ENCODE measurements around the gene CCK. TPM values are rescaled to one million over a fixed set of nuclear protein-coding genes. Genes with fewer than 3 reads are reported as not detected.

CCK gene
- 0.98 to 2.0 TPM (median 1.4 TPM) in 5 replicates for total RNA-seq (2022; extraction: Qiagen RNA extraction; ENCODE audit: low read depth)

GRCh38 chr3:42266085-42266484 lies at the start of gene CCK:
Gene CCK, minus strand, starts transcription at chr3:42266185. Its CDS starts 2,555 bp downstream, at chr3:42263630.

Other genes with a start within 250 kb of the CCK start
- 14.7 to 19.2 TPM (median 17.2 TPM) in 5 replicates for gene TRAK1, start 174.8 kb downstream of the CCK start, total RNA-seq (2022; extraction: Qiagen RNA extraction; ENCODE audit: low read depth)
- not detected in 5 replicates for gene LYZL4, start 144.4 kb upstream of the CCK start, total RNA-seq (2022; extraction: Qiagen RNA extraction; ENCODE audit: low read depth)
- 0.31 to 0.94 TPM (median 0.65 TPM) in 5 replicates for gene VIPR1, start 236.5 kb upstream of the CCK start, total RNA-seq (2022; extraction: Qiagen RNA extraction; ENCODE audit: low read depth)

Measured in A549 treated with GW870086 at 1 μM for 4 hours (cell line).